ENCODE data around the gene SLC9A2.

Gene SLC9A2

GRCh38 chr2:102630458-102630857 lies 11.1 kb downstream of the SLC9A2 start:
- H3K4me3 ChIP-seq (ENCODE audit: low read depth, low read length): no peak overlapping the region
- TF ChIP-seq CTCF (IDR thresholded peaks at IDR 0.05; ENCODE audit: low read depth, low read length, missing control alignments): no peak
- DNase-seq (ENCODE audit: low read depth): no peak
- in situ Hi-C loops (cut with HindIII; ENCODE audit: low sequenced_read_pairs): no loop called here

GRCh38 chr2:102632380-102633175 lies 13.2 kb downstream of the SLC9A2 start:
- DNase-seq (ENCODE audit: low read depth): no peak
- in situ Hi-C loops (cut with HindIII; ENCODE audit: low sequenced_read_pairs): no loop called here

GRCh38 chr2:102634831-102635241 lies 15.5 kb downstream of the SLC9A2 start:
- in situ Hi-C loops (cut with HindIII; ENCODE audit: low sequenced_read_pairs): no loop called here
- no peak for DNase-seq (ENCODE audit: low read depth)
- no peak for TF ChIP-seq CTCF (IDR thresholded peaks at IDR 0.05; ENCODE audit: low read depth, low read length, missing control alignments)
- H3K4me3 ChIP-seq (ENCODE audit: low read depth, low read length): no peak overlapping the region

More at GRCh38 chr2:102632380-102633175, 13.2 kb downstream of the SLC9A2 start:
- no peak for TF ChIP-seq CTCF (IDR thresholded peaks at IDR 0.05; ENCODE audit: low read depth, low read length, missing control alignments)
- no peak overlapping the region for H3K4me3 ChIP-seq (ENCODE audit: low read depth, low read length)

- in situ Hi-C loops (cut with HindIII; ENCODE audit: low sequenced_read_pairs): no loop called here
- no peak for DNase-seq (ENCODE audit: low read depth)
- TF ChIP-seq CTCF (IDR thresholded peaks at IDR 0.05; ENCODE audit: low read depth, low read length, missing control alignments): no peak
- no peak overlapping the region for H3K4me3 ChIP-seq (ENCODE audit: low read depth, low read length)
These were observed 16.0 kb downstream of the SLC9A2 start for GRCh38 chr2:102635317-102635716.

GRCh38 chr2:102636283-102636907 lies 17.0 kb downstream of the SLC9A2 start:
- H3K4me3 ChIP-seq (ENCODE audit: low read depth, low read length): no peak overlapping the region
- in situ Hi-C loops (cut with HindIII; ENCODE audit: low sequenced_read_pairs): no loop called here
- TF ChIP-seq CTCF (IDR thresholded peaks at IDR 0.05; ENCODE audit: low read depth, low read length, missing control alignments): no peak
- no peak for DNase-seq (ENCODE audit: low read depth)

- TF ChIP-seq CTCF (IDR thresholded peaks at IDR 0.05; ENCODE audit: low read depth, low read length, missing control alignments): no peak
- in situ Hi-C loops (cut with HindIII; ENCODE audit: low sequenced_read_pairs): no loop called here
- DNase-seq (ENCODE audit: low read depth): no peak
These were observed 18.0 kb downstream of the SLC9A2 start for GRCh38 chr2:102637358-102637757.

More at GRCh38 chr2:102637358-102637757, 18.0 kb downstream of the SLC9A2 start:
- no peak overlapping the region for H3K4me3 ChIP-seq (ENCODE audit: low read depth, low read length)
